Measurements from ENCODE around the gene RBM7. TPM values are rescaled to one million over a fixed set of nuclear protein-coding genes. Genes with fewer than 3 reads are reported as not detected.

Gene RBM7
- total and polyA plus RNA-seq, 2 of the 13 experiments (the other 11 are each of a cell fraction or from before 2014, with no cell fraction given), result 30.5 to 32.3 TPM

GRCh38 chr11:114400216-114400914 lies at the start of gene RBM7, which contains the start of gene C11orf71 (continued):
- no peak for TF ChIP-seq USF2 (IDR thresholded peaks at IDR 0.05; ENCODE audit: low read depth, low read length)
- TF ChIP-seq USF2 (CRISPR knock-in tag; IDR thresholded peaks at IDR 0.05; ENCODE audit: borderline replicate concordance), result no peak; the same call in 1 of the 2 replicates
- peak; percentile 47 for TF ChIP-seq DBP (CRISPR knock-in tag; IDR thresholded peaks at IDR 0.05; ENCODE audit: not compliant biosample characterization)
- peak; percentile 86; the same call in 1 of the 2 replicates for TF ChIP-seq MYPOP (CRISPR knock-in tag; IDR thresholded peaks at IDR 0.05)
- peak; percentile 92 for TF ChIP-seq KMT2B (CRISPR knock-in tag; IDR thresholded peaks at IDR 0.05)
- TF ChIP-seq TFDP1 (CRISPR knock-in tag; IDR thresholded peaks at IDR 0.05; ENCODE audit: borderline replicate concordance), result no peak; the same call in 1 of the 2 replicates
- peak; percentile 83; the same call in 1 of the 2 replicates for TF ChIP-seq ZBTB4 (CRISPR knock-in tag; IDR thresholded peaks at IDR 0.05; ENCODE audit: borderline replicate concordance)
- TF ChIP-seq ZC3H4 (CRISPR knock-in tag; IDR thresholded peaks at IDR 0.05; ENCODE audit: borderline replicate concordance), result 0 out of 2 replicates have a peak, but pooled peaks have one; percentile 54
- no peak for TF ChIP-seq RFXANK (CRISPR knock-in tag; IDR thresholded peaks at IDR 0.05)
- TF ChIP-seq DMAP1 (CRISPR knock-in tag; IDR thresholded peaks at IDR 0.05), result peak; percentile 97
- no peak for TF ChIP-seq ATF4 (CRISPR knock-in tag; IDR thresholded peaks at IDR 0.05)
- no peak for TF ChIP-seq TFAP4 (IDR thresholded peaks at IDR 0.05; ENCODE audit: borderline replicate concordance, low read depth)
- no peak for TF ChIP-seq EZH2 (conservative IDR thresholded peaks at IDR 0.05; ENCODE audit: low read depth, low read length)
- TF ChIP-seq ZNF589 (CRISPR knock-in tag; conservative IDR thresholded peaks at IDR 0.05), result 0 out of 2 replicates have a peak, but pooled peaks have one; percentile 29
- TF ChIP-seq NFE2L1 (CRISPR knock-in tag; IDR thresholded peaks at IDR 0.05; ENCODE audit: borderline replicate concordance), result peak; percentile 98; the same call in 1 of the 2 replicates
